HG02678 (cell line): ENCODE results near the gene GNAQ.
A peak's percentile ranks its signal among the peaks of the same experiment; 100 is the strongest.

Experiments
- ATAC-seq: cut with Tn5 transposase; IDR thresholded peaks from one replicate; pipeline ENCODE4 v1.9.1; 2021; ENCODE audit warnings: mild to moderate bottlenecking, moderate library complexity; ENCODE audit not compliant: unreplicated experiment

The GNAQ gene

DNA sequence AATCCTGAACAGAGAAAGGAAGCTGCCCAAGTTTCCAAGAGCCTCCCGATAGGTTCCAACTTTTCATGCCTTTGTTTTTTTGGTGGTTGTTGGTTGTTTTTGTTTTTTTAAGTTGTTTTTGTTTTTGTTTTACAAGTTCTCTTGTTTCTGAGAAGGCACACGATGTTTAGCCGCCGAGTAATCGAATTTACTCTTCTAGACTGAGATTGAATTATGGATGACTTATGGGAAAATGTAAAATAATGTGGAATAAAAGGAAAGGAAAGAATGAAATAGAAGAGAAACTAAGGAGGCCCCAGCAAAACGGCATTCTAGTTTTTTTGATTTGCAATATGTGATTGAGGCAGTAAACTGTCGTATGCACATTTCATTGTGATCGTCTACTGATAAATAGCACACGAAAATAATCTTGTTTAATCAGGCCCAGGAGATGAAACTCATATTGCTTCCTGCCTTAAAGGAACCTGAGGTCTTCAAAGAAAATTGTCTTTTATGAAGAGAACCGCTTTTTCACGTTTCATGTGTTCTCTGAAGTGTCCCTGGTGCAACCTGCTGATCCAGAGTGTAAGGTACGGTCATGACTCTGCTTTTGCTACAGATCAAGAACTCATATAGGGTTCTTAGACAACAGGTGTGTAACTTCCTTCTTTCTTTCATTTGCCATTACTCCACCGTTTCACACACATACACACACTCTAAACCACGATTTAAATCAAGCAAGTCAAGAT is 1.3 kb upstream of the GNAQ start:
- ATAC-seq: no peak

DNA sequence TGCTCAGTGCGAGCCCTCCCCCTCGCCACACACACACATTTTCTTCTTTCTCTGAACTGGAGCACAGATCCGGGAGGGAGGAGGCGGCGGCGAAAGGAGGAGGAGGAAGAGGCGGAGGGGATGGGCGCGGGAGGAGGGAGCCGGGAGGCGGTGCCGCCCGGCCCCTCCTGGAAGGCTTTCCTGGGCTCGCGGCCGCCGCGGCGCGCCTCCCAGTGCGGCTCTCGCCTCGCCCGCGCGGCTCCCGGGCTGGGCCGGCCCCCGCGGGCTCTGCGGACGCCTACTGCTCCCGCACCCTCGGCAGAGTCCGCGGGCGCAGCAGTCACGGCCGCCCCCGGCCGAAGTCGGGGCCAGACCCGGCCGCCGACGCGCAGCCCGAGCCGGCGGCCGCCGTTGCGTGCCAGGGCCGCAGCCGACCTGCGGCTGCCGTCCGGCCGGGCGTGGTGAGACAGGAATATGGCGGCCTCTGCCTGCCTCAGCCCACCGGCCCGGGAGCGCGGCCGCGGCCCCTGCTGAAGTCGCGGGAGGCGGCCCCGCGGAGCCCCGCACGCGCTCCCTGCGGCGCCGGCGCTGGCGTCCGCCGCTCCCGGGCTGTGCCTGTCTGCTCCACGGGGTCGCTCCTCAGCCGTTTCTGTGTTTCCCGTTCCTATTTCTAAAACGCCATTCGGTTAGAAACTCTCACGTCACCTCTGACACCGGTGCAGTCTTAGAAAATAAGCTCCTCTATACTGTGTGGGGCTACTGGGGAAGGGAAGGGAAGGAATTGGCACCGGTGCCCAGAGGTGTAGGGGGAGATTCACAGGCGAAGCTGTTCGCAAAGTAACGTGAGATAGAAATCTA is 500 bp upstream of the GNAQ start:
- no peak for ATAC-seq

DNA sequence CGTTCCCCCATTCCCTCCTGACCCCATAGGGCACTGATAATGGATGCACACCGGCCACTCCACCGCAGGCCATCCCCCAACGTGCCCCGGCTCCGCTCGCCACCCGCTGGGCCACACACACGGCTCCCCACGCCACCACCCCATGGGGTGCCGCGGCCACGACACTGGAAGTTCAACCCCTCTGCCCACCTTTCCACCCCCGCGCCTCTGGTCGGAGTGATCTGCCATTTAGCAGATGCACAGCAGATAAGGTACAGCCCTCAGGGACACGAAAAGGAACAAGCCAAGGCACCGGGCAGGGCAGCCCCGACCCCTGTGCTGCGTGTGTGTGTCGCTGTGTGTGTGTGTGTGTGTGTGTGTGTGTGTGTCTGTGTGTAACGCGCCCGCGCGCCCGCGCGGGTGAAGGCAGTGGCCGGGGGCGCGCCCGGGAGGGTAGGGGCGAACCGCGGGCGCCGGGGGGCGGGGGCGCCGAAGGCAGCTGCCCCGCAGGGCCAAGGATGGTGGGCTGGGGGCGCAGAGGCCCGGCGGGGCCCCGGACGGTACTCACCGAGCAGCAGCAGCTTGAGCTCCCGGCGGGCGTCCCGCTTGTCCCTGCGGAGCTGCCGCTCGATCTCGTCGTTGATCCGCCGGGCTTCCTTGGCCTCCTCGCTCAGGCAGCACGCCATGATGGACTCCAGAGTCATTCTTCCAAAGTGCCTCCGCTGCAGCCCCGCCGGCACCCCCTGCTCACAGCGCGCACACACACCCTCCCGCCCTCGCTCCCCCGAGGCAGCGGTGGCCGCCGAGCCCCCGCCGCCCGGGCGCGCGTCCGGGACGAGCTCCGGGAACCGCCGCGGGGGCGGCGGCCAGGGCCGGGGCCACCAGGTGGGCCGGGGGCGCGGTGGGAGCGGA is 813 bp downstream of the GNAQ start:
- ATAC-seq: no peak

GRCh38 chr9:78030296-78030552 is 1.4 kb downstream of the GNAQ start:
- ATAC-seq: no peak

- ATAC-seq: no peak
These were observed 1.9 kb downstream of the GNAQ start for GRCh38 chr9:78029551-78030295.

- no peak for ATAC-seq
These were observed 2.7 kb downstream of the GNAQ start for GRCh38 chr9:78028926-78029325.

GRCh38 chr9:78026947-78027346 is 4.7 kb downstream of the GNAQ start:
- no peak for ATAC-seq

- no peak for ATAC-seq
These were observed 5.2 kb downstream of the GNAQ start for GRCh38 chr9:78026416-78026815.

DNA sequence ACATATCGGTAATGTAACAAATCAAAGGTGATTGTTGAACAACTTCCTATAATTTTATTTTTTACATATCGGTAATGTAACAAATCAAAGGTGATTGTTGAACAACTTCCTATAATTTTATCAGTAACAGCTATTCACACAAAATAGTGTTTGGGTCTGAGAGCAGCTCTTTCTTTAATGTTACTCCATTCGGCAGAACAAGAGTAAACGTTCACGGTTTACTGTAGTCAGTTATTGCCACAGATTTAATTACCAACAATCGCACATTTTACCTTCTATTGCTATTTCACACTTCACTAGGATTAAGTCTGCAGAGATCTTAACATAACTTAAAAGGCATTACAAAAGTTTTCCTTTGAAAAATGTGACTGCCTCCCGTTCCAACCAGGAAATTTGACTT is 6.4 kb downstream of the GNAQ start:
- ATAC-seq: no peak

GRCh38 chr9:78023003-78023741 is 8.4 kb downstream of the GNAQ start:
- ATAC-seq: peak; percentile 48

DNA sequence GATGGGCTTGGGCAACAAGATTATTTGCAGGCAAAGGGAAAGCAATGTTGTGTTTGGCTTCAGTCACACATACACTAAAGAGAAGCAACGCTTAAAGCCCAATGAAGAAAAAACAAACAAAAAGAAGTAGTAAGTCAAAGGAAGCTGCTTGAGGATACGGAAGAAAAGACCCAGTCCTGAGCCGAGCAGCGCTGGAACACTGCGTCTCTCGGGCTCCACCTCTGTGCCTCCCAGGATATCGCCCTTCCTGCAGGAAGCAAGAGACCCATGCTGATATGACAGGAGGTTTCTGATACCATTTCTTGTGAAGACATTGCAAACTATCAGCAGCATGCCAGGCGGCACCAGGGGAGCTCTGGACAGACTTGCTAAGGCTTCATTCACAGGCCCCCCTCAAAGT is 9.9 kb downstream of the GNAQ start:
- ATAC-seq: no peak

- ATAC-seq: no peak
These were observed 14.4 kb downstream of the GNAQ start for GRCh38 chr9:78017190-78017693.

DNA sequence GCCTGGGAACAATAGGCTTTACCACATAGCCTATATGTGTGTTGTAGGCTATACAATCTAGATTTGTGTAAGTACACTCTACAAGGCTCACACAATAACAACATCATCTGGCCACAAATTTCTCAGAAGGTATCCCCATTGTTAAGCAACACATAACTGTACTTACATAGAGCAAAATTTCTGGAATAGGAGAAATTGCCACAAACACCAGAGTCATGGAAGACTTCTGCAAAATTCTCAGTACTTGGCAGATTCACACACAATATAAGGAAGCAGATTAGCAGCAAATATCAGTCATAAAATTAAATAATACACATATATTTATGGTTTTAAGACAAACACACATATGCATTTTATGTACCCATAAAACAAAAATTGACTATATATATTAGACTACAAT is 16.4 kb downstream of the GNAQ start:
- no peak for ATAC-seq

GRCh38 chr9:78014776-78015175 is 16.8 kb downstream of the GNAQ start:
- ATAC-seq: no peak

DNA sequence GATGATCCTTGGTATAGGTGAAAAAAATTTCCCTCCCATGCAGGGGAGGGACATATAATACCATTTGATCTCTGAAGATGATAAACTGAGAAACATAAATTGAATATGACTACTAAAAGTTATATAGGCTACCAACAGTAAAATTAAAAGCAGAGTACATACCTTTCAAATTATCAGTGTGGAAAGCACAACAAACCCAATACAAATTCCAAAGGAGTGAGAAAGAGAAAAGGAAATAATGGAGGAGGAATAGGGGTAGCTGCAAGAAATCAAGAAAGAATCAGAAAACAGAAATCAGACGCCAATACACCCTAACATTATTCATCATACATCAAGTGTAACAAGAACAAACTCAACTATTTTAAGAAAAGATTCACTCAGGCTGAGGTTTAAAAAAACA is 17.7 kb downstream of the GNAQ start:
- ATAC-seq: no peak

- ATAC-seq: no peak
These were observed 20.6 kb downstream of the GNAQ start for GRCh38 chr9:78011049-78011448.

- ATAC-seq: no peak
These were observed 21.2 kb downstream of the GNAQ start for GRCh38 chr9:78010445-78010844.

DNA sequence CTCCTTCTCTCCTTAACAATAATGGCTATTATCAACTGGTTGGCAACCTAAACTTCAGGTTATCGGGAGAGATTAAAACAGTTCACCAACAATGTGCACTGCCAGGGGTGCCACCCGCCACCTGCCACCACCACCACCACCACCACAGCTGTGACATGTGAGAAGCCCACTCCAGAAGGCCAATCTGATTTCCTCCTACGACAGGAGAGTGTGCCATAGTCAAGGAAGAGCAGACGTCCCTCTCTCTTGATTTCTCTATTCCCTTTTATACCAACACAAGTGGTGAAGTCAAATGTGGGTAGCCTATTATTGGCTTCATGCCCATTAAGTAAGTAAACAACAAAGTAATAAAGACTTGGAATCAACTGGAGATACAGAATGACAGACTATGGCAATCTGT is 22.4 kb downstream of the GNAQ start:
- ATAC-seq: no peak

DNA sequence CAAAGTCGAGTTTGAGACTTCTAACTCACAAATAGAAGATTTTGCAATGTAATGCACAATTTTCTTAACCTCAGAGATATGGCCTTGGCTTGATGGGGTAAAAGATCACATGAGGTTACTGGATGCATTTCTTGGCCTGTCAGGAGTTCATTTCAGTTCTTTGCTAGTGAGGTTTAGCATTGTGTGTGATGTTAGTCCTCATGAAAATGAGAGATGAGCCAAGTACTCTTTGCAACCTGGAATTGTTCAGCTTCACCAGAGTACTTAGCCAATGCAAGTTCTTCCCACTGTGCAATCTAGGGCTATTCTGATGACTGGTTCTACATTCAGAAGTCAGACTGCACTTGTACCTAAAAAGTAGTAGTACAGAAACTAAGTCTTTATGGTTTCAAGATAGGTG is 24.9 kb downstream of the GNAQ start:
- no peak for ATAC-seq
